CD4-positive, alpha-beta T cell treated with Interleukin-21 for 1 hour (primary cell): ENCODE data around the gene MRTO4.
"Not testable (repeated sequence)": the region's sequence is repeated elsewhere in the genome, so short reads cannot be mapped to it uniquely, and the experiment has no call there.

Experiments used
- DNase-seq: peaks from one replicate; pipeline ENCODE4 v3.0.0-alpha.2; 2020

The MRTO4 gene

DNA sequence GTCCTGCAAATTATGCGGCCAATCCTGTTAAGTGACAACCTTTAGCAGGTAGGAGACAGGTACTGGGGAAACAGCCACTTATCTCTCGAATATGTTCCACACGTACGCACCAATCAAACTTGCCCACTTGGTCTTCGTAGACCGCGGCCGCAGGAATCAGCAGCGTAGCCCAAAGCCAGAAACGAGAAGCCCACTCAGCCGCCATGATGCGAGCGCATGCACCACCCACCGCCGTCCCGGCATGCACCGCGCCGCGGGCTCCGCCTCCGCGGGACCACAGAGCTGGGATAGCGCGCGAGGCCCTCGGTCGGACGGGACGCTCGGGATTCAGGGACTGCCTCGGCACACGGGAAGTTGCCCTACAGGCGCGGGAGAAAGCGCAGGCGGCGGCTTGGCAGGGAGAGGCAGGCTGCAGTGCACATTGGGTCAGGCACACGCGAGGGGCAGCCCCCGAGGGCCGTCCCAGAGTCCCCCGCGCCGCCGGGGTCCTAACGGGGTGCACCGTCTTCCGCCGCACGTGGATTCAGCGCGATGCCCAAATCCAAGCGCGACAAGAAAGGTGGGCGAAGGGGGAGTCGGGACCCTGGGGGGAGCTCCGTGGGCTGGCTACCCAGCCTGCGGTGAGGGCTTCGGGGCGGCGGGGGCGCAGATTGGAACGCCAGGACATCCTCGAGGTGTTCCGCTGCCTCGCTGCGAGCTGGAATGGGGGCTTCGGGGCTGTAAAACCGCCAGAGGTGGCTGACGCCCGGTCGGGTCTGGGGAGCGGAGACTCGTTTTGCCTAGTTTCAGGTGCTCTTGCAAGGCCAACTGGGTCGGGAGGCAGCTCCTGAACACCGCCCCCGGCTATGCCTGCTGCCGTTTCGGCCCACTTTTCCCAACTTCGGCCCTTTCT lies at the start of gene MRTO4, which contains the start of gene EMC1:
TSS of gene MRTO4 (plus strand) at position 501 of the 892 bp plus-strand sequence. CDS start at position 532, 31 bp downstream.
TSS of gene EMC1 (minus strand) at position 220 of the 892 bp plus-strand sequence. CDS start at position 205, 15 bp downstream.
- DNase-seq, result peak; percentile 85

DNA sequence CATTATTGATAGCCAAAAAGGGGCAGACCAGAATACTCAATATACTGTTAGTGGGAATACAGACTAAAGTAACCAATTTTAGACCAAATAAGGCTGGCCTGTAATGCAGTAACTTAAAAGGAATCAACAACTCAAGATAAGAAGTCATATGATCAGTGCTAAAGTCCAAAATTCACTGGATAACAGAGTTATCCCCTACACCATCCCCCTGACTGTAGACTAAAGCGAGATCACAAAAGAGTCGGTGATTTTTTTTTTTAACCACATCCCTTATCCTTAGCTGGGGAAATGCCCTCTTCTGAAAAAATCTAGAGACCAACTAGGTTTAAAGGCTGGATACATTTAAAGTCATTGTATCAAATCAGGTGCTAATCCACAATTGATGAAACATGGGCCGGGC lies 49.2 kb upstream of the MRTO4 start:
- peak; percentile 17 for DNase-seq

DNA sequence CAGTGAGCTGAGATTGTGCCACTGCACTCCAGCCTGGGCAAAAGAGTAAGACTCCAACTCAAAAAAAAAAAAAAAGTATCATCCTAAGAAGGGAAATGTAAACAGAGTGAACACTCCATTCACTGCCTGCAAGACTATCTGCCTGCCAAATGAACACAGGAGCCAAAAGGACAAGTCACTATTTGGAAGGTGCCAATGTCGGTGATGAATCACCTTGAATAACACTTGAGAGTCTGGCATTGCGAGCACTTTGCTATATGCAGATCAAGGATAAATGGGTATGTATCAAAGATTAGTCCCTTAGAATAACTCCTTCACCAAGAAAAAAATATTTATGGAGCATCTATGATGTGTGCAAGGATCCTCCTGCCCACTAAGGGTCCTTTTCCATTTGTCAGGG lies 48.2 kb upstream of the MRTO4 start:
- no peak for DNase-seq

DNA sequence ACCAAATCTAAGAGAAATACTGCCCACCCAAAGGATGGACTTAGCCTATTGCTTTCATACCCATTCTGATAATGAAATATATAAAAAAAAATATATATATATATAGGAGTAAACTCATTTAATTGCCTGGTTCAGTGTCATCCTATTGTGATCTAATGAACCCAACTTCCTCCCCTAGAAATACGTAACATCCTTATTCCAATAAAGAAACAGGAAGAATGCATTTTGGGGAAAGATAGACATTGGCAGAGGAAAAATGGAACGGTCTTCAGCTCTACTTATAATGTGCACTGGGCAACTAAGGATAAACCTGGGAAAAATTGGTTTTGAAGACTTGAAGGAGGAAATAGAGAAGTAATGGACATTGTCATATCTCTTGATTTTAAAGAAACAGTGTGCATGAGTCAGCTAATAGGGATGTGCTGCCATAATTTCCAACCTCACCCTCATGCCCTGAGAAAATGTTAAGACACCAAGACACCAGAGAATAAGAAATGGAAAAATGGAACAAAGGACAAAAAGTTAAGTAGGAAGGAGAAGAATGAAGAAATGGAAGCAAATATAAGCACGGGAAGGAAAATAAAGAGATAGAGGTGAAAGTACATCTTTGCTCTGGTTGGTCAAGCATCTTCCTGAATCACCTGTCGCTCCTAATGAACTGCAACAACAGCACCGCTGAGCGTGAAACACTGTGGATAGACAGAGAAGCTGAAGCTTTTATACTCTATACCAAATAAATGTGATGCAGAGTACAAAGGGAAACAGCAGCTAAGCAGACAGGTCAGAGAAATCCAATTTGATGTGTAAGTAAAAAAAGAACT lies 46.9 kb upstream of the MRTO4 start:
- DNase-seq, result no peak

DNA sequence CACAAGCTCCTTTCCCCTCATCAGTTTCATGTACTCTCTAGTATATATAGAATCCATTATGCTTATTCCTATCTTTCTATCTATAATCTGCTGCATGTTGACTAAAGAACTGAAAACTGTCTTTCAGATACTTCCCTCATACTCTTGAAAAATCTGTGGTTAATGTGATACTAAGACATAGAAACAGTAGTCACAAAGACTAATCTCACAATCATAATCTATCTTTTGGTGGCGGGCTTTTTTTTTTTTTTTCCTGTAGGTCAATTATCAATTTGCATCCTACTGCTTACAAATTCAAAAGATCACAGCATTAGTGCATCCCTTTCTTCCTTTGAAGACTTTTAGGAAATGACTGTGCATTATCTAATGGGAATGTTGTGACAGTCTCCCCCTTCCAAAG lies 46.2 kb upstream of the MRTO4 start:
- DNase-seq, result no peak

DNA sequence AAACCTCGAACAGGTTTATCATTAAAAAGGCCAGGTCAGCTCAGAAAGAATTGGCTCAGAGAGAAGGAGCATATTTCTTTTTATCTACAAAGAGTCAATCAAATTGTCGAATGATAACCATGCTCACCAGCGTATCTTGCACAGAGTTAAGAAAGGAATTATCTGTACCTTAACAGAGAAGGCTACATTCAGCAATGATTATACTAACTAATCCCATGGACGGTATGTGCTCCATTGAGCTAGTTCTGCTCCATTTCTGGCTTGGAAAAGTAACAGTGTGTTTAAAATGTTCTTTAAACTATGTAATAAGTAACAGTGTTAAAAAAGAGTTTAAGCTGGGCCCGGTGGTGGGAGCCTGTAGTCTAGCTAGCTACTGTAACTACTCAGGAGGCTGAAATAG lies 45.8 kb upstream of the MRTO4 start:
- no peak for DNase-seq

DNA sequence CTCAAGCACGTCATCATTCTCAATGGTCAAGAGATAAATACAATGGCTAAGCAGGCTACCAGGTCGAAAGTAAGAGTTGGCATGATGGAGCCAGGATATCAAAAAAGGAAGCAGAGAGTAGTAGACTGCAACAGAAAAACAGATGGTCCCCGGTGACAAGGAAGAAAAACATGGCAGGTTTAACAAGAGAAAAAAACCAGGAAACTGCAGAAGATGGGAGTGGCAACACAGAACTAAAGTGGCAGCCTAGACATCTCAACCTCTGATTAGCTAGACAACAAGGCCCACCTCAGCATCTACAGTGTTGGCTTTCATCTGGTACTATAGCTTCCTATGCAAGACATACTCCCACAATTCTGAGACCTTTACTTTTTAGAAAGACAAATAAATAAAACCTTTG lies 44.7 kb upstream of the MRTO4 start:
- DNase-seq, result no peak

DNA sequence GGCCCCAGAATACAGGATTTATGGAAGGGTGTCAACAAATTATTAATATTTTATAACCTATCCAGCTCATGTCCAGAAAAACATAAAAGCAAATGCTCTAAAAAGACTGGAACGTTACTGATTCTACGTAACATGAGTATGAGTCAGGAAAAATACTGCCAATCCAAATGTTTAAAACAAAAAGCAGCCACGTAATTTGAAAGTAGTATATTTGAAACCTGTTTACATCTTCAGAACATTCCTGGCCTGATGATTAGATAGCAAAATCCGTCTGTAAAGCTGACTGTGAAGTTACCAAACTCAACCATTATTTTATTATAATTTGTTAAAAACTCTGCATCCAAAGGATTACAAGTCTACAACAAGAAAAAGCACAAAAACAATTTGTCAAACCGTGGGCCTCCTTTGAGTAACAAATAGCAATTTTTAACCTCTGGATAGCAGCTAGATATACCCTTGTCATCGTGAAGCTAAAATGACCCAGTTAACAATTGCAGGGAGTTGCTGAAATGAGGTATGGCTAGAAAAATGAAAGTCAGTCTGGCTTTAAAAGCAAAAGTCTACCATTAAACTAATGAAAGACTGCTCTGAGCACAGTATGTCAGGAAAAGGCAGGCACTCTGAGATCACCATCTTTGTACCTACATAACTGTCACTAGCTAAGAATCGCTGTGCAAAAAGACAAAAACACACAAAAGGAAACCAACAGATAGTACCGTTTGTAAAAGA lies 42.7 kb upstream of the MRTO4 start:
- no peak for DNase-seq

DNA sequence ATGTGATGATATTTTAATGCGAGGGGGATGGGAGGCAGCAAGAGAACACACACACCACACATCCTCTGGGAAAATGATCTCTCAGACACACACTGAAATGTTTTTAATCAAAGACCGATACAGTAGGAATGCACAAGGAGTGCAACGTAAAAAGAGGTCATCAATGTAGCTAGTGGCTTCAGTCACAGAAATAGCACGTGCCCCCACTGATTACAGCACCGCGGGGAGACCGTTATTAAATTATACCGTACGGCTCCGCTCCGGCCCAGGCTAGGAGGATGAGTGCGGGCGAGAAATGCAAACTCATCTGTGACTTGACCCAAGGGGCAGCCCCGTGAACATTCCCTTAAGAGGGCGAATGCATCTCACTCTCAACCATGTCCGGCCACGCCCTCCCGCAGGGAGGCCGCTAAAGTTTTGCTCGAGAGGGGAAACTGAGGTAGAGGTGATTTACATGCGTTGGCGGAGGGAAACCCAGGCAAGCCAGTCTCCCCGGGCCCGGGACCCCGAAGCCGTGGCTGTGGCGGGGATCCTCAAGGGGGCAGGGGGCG lies 42.1 kb upstream of the MRTO4 start:
- peak; percentile 55 for DNase-seq

DNA sequence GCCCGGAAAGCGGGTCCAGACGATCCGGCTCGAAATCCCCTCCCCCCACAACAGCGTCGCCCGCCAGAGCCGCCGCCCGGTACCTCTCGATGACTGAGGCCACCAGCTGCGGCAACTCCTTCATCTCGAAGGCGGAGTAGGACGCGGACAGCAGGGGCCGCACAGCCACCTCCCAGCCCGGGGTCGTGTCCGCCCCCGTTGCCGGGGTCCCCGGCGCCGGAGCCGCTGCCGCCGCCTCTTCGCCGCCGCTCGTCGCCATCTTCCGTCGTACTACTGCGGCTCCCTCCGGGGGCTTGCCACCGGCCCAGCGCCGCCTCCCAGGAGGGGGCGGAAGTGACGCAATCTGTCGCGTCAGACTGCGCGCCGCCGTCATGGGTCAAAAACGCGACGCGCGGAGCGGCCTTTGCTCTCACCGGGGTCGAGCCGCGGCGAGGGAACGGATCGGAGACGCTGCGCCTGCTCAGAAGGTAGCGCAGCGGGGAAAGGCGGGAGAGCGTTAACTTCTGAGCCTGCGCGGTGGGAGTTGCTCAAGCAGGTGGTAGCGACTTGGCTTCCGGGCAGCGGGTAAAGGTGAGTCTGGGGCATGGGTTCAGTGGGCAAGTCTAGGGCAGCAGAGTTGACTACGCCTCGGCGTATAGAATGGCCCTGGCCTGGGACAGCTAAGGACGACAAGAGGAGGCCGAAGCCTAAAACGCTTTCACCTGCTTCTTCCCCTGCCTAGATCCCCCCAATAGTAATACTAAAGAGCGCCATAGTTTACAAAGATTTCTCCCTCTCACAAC lies 41.4 kb upstream of the MRTO4 start, which contains the start of gene UBR4:
TSS of gene UBR4 (minus strand) at position 277 of the 782 bp plus-strand sequence. CDS start at position 259, 18 bp downstream.
- DNase-seq, result peak; percentile 97

DNA sequence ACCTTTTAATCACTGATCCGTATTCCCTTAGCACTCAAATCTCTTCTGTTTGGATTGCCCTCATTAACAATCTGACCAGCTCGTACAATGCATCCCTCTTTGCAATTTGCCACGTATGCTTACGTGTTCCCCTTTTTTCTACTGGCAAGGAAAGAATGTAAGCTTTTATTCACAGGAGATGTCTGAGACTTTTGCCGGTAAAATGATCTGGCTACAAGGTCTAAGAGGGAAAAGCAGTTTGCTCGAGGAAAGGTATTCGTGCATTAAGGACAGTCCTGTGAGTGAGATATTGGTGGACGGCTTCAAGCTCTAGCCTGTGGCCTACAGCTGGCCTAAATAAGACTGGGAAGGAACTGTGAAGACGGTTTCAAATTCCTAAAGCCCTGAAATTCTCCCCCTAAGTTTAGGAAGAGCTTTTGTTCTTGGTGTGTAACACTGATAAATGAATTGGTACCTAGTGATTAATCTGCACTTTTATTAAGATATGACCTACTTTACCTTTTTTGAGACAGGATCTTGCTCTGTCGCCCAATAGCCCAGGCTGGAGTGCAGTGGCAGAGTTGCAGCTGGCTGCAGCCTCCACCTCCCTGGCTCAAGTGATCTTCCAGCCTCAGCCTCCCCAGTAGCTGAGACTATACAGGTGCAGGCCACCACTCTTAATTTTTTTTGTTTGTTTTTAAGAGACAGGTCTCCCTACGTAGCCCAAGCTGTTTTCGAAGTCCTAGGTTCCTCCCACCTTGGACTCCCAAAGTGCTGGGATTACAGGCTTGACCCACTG lies 40.6 kb upstream of the MRTO4 start:
- DNase-seq, result no peak

DNA sequence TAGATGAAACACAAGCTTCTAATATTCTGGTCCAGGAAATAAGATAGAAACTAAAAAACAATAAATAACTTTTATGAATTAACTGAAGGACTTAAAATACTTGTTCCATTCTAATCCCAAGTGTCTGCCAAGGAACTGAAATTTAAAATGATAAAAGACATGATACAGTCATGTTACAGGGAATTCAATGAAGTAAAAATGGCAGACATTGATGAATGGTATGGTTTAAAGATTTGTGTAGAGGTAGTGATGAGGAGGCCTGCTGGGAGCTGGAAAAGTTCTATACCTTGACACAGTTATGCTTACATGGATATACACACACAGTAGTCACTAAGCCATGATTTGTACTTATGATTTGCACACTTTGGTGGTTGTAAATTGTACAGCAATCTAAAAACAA lies 39.4 kb upstream of the MRTO4 start:
- no peak for DNase-seq

DNA sequence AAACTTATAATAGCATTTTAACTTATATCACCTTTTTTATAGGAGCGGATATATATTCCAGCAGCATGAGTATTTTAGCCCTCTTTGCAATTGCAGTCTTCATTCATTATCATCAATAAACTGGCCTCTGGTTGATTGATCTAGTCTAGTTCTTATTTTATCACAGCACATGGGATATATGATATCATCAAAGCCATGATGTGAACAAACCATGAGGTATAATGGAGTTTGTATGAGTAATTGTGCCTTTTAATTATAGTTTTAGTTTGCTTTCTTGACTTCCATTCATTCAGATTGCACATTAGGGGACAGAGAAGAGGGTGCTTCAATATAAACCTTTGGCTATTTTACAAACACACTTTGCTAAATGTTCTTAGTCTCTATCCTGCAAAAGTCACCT lies 38.0 kb upstream of the MRTO4 start:
- DNase-seq, result no peak

DNA sequence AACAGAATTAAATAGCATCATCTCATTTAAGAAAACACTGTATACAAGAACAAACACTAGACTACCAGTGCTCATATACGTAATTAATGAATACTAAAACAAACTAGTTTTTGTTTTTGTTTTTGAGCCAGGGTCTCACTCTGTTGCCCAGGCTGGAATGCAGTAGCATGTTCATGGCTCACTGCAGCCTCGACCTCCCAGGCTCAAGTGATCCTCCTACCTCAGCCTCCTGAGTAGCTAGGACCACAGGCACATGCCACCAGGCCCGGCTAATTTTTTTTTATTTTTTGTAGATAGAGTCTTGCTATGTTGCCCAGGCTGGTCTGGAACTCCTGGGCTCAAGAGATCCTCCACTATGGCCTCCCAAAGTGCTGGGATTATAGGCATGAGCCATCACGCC lies 35.0 kb upstream of the MRTO4 start:
- not testable (repeated sequence) for DNase-seq

DNA sequence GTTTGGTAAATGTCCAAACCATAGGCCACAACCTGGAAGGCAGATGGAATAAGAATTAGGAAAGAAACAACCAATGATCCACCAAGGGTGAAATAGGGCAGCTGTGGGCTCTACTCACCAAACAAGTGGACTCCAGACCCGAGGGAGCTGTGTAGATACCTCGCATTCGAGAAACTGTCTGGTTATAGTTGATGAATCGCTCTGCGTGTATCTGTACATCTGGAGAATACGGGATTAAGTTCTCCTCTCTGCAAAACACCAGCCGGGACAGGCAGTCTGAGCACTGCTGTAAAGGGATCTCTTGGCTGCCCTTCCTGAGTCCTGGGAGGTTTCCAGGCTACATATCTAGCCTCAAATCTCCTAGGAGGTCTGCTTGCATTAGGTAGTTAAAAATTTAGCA lies 32.2 kb upstream of the MRTO4 start:
- DNase-seq, result no peak

DNA sequence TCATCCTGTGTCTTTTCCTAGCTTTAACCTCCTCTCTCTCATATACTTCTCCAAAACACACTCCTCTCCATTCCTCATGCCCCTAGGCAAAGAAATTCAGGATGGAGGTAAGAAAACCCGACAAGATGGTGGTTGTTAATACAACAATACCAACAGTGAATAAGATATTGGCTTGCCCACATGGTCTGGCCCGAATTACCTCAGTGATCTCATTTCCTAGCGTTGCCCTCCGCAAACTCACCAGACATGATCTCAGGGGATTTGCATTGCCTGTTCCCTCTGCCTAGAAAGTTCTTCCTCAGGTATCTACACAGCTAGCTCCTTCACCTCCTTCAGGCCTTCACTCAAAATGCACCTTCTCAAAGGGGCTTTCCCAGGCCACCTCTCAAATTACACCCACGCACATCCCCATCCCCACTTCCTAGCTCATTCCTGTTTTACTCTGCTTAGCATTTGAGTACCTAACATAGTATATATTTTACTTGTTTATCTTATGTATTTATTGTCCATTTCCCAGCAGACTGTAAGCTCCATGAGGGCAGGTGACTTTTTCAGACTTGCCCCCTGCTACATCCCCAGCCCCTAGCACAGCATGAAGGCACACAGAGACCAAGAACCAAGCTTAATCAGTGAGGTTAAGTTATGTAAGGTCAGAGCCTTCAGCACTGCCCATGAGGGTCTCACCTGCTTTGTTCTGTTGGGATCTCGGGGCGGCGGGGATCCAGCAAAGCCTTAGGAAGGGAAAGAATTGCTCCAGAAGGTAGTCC lies 31.3 kb upstream of the MRTO4 start:
- DNase-seq, result no peak

DNA sequence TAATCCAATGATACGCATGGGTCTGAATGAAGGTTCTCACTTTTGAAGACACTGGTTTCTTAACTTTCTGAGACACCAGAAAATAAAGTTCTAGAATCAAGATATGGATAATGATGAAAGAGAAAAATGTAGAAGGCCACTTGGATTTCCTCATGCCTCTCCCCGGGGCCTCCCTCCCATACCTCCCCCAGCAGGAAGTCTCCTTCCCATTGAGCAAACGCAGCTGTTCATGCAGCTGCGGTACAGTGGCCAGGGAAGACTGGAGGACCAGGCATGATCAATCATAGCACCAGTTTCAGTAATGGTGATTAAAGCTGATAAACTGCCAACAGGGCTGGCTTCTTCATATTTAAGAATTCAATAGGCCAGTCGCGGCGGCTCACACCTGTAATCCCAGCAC lies 30.6 kb upstream of the MRTO4 start:
- no peak for DNase-seq

DNA sequence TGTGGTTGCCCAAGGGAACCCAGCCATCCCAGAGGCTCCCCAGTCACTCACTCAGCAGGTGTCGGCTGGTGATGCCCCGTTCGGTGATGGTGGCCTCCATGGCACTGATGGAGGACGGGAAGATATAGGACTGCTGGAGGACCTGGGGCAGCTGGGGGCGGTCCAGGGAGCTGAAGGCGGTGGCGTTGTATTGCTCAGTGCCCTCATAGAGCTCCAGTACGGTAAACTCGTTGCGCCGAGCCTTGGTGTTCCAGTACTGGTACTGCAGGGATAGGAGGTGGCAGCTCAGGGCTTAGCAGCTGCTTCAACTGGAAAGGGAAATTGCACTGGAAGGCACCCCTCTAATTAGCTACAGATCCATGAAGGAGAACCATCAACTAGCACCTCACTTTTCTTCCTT lies 29.0 kb upstream of the MRTO4 start:
- DNase-seq, result no peak

DNA sequence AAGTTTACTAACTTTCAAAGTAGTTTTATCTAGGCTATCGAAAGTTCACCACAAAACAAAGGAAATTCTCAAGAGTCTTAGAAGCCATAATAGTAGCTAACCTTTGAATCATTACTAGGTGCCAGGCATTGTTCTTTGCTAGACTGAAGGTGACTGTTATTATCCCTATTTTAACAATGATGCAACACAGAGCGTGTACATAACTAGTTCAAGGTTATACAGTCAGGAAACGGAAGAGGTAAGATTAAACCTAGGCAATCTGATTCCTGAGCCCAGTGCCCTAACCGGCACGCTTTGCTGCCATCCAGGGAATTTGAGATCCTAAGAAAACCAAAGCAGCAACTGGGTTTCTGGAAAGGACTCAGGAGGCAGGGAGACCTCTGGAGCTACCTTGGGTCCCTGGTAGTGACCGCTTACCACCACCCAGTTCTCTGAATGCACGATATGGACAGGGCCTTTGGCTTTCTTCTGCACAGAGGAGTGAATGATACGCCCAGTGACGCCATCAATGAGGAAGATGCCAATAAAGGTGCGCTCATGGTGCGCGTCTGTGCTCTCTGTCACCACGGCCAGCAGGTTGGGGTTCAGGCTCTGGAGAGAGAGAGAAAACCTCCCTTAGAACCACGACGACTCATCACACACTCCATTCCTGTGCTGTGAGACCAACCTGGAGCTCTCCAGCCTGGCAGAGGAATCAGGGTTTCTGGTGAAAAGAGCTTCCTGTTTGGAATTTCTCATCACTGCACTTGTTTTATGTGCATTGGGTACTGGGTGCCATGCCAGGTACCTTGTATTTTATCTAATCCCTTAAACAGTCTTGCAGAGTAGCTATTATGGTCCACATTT lies 28.4 kb upstream of the MRTO4 start:
- no peak for DNase-seq
